DOHH2 (cell line): ENCODE results near the gene TRHDE.

Experiments
- H3F3A ChIP-seq: fragments of 200-600 bp; sonication (generic), shearing (Covaris generic); 2 replicates; pipeline ENCODE4 v1.6.0; 2016; ENCODE audit warnings: antibody characterized with exemption, mild to moderate bottlenecking; ENCODE audit not compliant: control insufficient read depth, insufficient read depth
- H3K27ac ChIP-seq: fragments of 200-600 bp; sonication (generic); 2 replicates; pipeline ENCODE4 v1.5.1; 2014; ENCODE audit warnings: low read depth, mild to moderate bottlenecking, low read length, moderate library complexity
- H3K27me3 ChIP-seq: fragments of 200-600 bp; sonication (generic); 2 replicates; pipeline ENCODE4 v1.6.1; 2014; ENCODE audit warnings: mild to moderate bottlenecking, low read length, mixed read lengths; ENCODE audit not compliant: control insufficient read depth
- H3K36me3 ChIP-seq: fragments of 200-600 bp; sonication (generic); 2 replicates; pipeline ENCODE4 v1.6.1; 2014; ENCODE audit warnings: mild to moderate bottlenecking, low read length, moderate library complexity, mixed read lengths; ENCODE audit not compliant: control insufficient read depth
- H3K4me1 ChIP-seq: fragments of 200-600 bp; sonication (generic); 2 replicates; pipeline ENCODE4 v1.6.1; 2014; ENCODE audit warnings: mild to moderate bottlenecking, low read length, mixed read lengths; ENCODE audit not compliant: control insufficient read depth
- H3K4me2 ChIP-seq: fragments of 200-600 bp; sonication (generic); 2 replicates; pipeline ENCODE4 v1.6.0; 2014; ENCODE audit warnings: mild to moderate bottlenecking, low read length, moderate library complexity
- H3K4me3 ChIP-seq: fragments of 200-600 bp; sonication (generic); 2 replicates; pipeline ENCODE4 v1.5.1; 2014; ENCODE audit warnings: mild to moderate bottlenecking, low read length, mixed read lengths
- H3K79me2 ChIP-seq: fragments of 200-600 bp; sonication (generic); 2 replicates; pipeline ENCODE4 v1.6.1; 2014; ENCODE audit warnings: mild to moderate bottlenecking, low read length, mixed read lengths; ENCODE audit not compliant: control insufficient read depth
- H3K9me2 ChIP-seq: fragments of 200-600 bp; sonication (generic); replicated peaks from 2 replicates; pipeline ENCODE4 v1.6.1; 2014; ENCODE audit warnings: mild to moderate bottlenecking, low read length, mixed read lengths; ENCODE audit not compliant: control insufficient read depth
- H3K9me3 ChIP-seq: fragments of 200-600 bp; sonication (generic); 2 replicates; pipeline ENCODE4 v1.6.1; 2014; ENCODE audit warnings: antibody characterized with exemption, low read length, mixed read lengths; ENCODE audit not compliant: control insufficient read depth, insufficient read depth
- H4K20me1 ChIP-seq: fragments of 200-600 bp; sonication (generic); 2 replicates; pipeline ENCODE4 v1.6.0; 2014; ENCODE audit warnings: low read depth, mild to moderate bottlenecking, antibody characterized with exemption, low read length, moderate library complexity; ENCODE audit not compliant: control insufficient read depth, insufficient read depth
- EZH2phosphoT487 ChIP-seq: fragments of 200-600 bp; sonication (generic); IDR thresholded peaks from 2 replicates; pipeline ENCODE4 v1.6.1; 2017; ENCODE audit warnings: borderline replicate concordance, mild to moderate bottlenecking, antibody characterized with exemption, low read length, moderate library complexity, mixed read lengths
- TF ChIP-seq, protein P1 (sequence below): fragments of 200-600 bp; sonication (generic); IDR thresholded peaks from one replicate; pipeline ENCODE4 v1.5.1; 2014; ENCODE audit warnings: antibody characterized with exemption, mild to moderate bottlenecking, low read depth, low read length; ENCODE audit not compliant: poor library complexity, severe bottlenecking

The TRHDE gene

GRCh38 chr12:72318341-72318740 lies 46.2 kb downstream of the TRHDE start:
- no peak overlapping the region for H3K27ac ChIP-seq
- TF ChIP-seq, protein P1, sequence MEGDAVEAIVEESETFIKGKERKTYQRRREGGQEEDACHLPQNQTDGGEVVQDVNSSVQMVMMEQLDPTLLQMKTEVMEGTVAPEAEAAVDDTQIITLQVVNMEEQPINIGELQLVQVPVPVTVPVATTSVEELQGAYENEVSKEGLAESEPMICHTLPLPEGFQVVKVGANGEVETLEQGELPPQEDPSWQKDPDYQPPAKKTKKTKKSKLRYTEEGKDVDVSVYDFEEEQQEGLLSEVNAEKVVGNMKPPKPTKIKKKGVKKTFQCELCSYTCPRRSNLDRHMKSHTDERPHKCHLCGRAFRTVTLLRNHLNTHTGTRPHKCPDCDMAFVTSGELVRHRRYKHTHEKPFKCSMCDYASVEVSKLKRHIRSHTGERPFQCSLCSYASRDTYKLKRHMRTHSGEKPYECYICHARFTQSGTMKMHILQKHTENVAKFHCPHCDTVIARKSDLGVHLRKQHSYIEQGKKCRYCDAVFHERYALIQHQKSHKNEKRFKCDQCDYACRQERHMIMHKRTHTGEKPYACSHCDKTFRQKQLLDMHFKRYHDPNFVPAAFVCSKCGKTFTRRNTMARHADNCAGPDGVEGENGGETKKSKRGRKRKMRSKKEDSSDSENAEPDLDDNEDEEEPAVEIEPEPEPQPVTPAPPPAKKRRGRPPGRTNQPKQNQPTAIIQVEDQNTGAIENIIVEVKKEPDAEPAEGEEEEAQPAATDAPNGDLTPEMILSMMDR, result no peak
- TF ChIP-seq EZH2phosphoT487, result no peak
- H3F3A ChIP-seq, result no peaks in the 10 kb centered on the region
- H3K27me3 ChIP-seq, result no peaks in the 10 kb centered on the region
- no peaks in the 10 kb centered on the region for H3K79me2 ChIP-seq
- H3K36me3 ChIP-seq, result no peaks in the 10 kb centered on the region
- H3K4me1 ChIP-seq, result no peaks in the 10 kb centered on the region
- no peak overlapping the region for H3K4me3 ChIP-seq
- H3K4me2 ChIP-seq, result no peak overlapping the region
- H4K20me1 ChIP-seq, result no peaks in the 10 kb centered on the region
- H3K9me2 ChIP-seq, result no peaks in the 10 kb centered on the region
- no peaks in the 10 kb centered on the region for H3K9me3 ChIP-seq

DNA sequence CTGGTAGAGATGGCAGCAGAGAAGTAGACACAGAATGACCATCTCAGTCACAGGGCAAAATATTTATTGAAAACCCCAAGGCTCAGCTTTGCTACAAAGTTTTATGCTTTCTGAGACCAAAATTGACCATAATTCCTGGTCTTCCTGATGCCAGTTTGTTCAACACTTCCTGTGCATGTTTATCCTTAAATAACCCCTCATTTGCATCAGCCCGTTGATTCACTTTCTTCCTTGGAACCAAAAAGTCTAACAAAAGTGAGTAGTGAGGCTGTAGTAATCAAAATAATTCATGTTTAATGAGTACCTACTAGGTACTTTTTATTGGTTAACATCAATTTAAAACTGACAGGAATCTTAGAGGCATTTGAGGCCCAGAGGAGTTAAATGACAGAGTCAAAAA lies 51.7 kb downstream of the TRHDE start:
- peaks cover 5% of the 10 kb centered on the region; the same call in 1 of the 2 replicates for H3K27me3 ChIP-seq
- H3K4me2 ChIP-seq, result no peak overlapping the region
- no peaks in the 10 kb centered on the region for H3K36me3 ChIP-seq
- H3K4me3 ChIP-seq, result no peak overlapping the region
- H3K27ac ChIP-seq, result no peak overlapping the region
- no peaks in the 10 kb centered on the region for H4K20me1 ChIP-seq
- H3F3A ChIP-seq, result no peaks in the 10 kb centered on the region
- TF ChIP-seq, protein P1, result no peak
- no peak for TF ChIP-seq EZH2phosphoT487
- H3K9me2 ChIP-seq, result no peaks in the 10 kb centered on the region
- H3K79me2 ChIP-seq, result no peaks in the 10 kb centered on the region
- no peaks in the 10 kb centered on the region for H3K9me3 ChIP-seq
- no peaks in the 10 kb centered on the region for H3K4me1 ChIP-seq

DNA sequence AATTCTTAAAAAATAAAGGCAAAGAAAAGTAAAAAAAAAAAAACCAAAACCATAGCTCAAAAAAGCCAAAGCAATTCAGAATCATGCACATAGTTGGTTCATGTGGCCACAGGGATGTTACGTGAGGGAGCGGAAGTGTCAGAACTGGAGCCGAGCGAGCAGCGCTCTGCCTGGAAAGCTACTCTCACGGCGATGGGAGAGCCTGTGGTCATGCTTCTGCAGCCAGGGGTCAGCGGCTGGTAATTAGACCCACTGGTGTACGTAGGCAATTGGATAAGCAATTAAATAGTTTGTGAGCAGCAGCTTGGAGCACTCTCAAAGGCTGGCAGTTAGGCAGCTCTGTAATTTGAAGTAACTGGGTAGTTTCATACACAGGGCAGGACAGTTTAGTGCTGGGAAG lies 58.1 kb downstream of the TRHDE start:
- Histone ChIP-seq H3F3A (no peaks in the 10 kb centered on the region), H4K20me1 (no peaks in the 10 kb centered on the region), H3K36me3 (no peaks in the 10 kb centered on the region), H3K4me2 (no peak overlapping the region), H3K79me2 (no peaks in the 10 kb centered on the region), H3K9me3 (no peaks in the 10 kb centered on the region), H3K9me2 (no peaks in the 10 kb centered on the region), H3K4me1 (no peaks in the 10 kb centered on the region), H3K4me3 (no peak overlapping the region), H3K27me3 (peaks cover 5% of the 10 kb centered on the region; the same call in 1 of the 2 replicates), H3K27ac (no peak overlapping the region)
- TF ChIP-seq, protein P1, result no peak
- no peak for TF ChIP-seq EZH2phosphoT487
